ENCODE results near the gene CCSAP.
"Not testable (repeated sequence)": the region's sequence is repeated elsewhere in the genome, so short reads cannot be mapped to it uniquely, and the experiment has no call there.

CCSAP gene

DNA sequence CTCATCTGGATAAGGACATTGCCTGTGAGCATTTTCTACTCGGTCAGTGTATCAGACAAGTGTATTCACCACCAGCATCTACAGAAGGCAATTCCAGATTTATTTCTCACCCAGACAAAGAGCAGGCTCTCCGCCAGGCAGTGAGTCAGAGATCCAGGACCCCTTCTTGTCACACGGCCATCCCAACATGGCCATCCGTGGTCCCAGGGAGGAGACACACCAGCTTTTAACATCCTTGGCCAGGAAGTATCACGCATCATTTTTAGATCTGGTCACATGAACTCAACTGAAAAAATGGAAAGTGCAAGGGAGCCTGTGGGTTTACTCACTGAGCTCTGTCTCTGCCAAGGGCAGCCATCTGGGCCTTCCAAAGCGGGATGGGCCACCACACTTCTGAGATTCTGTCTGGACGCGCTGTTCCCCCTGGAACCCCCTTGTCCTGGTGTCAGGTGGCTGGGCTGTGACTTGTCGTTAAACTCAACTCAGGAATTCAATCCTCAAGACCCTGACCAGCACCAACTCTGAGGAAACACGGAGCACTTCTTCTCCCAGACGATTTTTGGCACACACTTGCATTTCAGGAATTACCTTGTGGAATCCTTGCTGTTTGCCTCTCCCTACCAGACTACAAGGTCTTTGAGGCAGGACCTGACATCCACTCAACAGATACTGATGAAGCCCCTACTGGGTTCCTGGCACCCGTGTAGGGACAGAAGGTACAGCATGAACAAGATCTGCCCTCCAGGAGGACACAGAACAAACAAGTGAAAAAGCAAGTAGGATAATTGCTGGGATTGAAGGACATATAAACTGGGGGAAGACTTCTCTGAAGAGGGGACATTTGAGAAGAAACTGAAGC is 21.6 kb upstream of the CCSAP start:
- DNase-seq (ENCODE audit: low spot score), result no peak

DNA sequence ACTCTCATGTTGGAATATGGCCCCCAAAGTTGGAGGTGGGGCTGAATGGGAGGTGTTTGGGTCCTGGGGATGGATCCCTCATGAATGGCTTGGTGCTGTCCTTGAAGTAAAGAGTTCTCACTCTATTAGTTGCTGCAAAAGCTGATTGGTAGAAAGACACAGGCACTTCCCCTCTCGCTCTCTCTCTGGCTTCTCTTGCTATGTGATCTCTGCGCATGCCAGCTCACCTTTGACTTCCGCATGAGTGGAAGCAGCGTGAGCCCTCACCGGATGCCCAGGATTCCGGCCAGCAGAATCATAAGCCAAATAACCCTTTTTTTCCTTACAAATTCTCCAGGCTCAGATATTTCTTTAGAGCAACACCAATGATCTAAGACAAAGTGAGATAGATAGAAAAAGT is 20.9 kb upstream of the CCSAP start:
- DNase-seq (ENCODE audit: low spot score), result no peak

DNA sequence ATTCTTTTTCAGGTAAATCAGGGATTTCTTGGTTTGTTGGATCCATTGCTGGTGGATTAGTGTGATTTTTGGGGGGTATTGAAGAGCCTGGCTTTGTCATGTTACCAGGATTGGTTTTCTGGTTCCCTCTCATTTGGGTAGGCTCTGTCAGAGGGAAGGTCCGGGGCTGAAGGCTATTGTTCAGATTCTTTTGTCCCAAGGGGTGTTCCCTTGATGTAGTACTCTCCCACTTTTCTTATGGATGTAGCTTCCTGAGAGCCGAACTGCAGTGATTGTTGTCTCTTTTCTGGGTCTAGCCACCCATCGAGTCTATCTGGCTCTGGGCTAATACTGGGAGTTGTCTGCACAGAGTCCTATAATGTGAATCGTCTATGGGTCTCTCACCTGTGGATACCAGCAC is 17.6 kb upstream of the CCSAP start:
- DNase-seq (ENCODE audit: low spot score), result no peak

DNA sequence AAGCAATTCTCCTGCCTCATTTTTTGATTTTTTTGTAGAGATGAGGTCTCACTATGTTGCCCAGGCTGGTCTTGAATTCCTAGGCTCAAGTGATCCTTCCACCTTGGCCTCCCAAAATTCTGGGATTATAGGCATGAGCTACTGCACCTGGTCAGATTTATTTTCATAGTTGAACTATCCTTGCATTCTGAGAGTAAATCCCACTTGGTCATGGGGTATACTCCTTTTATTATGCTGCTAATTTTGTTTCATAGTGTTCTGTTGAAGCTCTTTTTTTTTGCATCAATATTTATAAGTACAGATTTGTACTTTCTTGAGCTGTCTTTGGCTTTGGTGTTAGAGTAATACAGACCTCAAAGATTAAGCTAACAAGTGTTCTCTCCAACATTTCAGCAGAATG is 12.8 kb upstream of the CCSAP start:
- no peak for DNase-seq (ENCODE audit: low spot score)

DNA sequence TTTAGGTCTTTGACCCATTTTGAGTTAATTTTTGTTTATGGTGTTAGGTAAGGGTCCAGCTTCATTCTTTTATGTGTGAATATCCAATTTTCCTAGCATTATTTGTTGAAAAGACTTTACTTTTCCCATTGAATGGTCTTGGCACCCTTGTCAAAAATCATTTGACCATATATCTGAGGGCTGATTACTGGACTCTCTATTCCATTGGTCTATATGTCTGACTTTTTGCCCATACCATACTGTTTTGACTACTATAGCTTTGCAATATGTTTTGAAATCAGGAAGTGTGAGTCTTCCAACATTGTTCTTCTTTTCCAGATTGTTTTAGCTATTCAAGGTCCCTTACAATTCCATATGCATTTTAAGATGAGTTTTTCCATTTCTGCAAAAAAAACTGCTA is 11.4 kb upstream of the CCSAP start:
- no peak for DNase-seq (ENCODE audit: low spot score)

DNA sequence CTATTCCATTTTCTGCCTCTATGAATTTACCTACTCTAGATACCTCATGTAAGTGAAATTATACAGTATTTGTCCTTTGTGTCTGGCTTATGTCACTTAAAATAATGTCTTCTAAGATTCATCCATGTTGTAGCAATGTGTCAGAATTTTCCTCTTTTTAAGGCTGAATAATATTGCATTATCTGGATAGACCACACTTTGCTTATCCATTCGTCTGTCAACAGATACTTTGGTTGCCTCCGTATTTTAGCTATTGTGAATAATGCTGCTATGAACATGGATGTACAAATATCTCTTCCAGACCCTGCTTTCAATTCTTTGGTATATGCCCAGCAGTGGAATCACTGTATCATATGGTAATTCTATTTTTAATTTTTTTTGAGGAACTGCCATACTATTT is 10.1 kb upstream of the CCSAP start:
- DNase-seq (ENCODE audit: low spot score), result no peak

DNA sequence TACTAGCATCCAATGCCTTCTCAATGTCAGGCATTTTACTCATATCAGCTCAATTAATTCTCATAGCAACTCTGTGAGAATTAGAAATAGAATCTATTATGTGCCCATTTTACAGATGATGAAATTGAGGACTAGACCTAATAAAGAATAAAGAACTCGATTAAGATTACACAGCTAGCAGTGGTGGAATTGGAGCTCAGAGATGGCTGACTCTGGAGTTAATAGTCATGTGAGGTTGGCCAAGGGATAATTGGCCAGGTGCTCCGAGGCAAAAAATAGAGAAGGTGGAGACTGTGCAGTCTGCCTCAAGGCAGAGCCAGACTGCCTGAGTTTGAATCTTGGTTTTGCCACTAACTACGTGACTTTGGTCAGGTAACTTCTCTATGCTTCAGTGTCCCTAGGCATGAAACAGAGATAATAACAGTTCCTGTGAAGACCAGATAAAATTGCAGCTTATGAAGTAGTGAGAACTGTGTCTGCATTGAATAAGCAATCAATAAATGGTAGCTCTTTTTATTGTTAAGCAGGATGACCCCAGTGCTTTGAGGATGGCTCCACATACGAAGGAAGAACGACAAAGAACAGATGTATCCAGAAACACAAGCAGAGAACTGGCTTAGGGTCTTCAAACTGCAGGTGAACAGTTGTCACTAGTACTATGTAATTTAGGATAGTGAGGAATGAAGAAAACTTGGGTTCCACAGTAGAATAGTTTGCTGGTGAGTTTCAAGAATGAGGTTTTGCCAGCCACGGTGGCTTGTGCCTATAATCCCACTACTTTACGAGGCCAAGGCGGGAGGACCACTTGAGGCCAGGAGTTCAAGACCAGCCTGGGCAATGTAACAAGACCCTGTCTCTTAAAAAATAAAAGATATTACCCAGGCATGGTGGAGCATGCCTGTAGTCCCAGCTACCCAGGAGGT is 6.9 kb upstream of the CCSAP start:
- DNase-seq (ENCODE audit: low spot score), result no peak

DNA sequence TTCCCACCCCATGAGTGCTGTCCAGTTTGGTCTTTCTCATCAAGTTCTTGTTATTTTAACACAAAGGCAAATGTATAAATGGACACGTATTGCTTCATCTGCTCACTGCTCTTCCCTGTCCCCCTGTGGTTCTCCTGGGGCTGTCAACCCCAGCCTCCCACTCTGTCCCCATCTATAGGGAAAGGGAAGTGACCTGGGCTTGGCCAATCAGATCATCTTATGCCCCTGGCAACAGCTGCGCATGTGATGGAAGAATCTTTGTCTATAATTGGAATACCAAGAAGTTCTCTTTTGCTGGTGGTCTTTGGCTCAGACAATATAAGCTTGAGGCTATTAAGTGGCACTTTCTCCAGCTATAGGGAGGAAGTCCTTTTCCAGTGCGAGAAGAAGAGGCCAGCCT is 4.7 kb upstream of the CCSAP start:
- DNase-seq (ENCODE audit: low spot score), result no peak

DNA sequence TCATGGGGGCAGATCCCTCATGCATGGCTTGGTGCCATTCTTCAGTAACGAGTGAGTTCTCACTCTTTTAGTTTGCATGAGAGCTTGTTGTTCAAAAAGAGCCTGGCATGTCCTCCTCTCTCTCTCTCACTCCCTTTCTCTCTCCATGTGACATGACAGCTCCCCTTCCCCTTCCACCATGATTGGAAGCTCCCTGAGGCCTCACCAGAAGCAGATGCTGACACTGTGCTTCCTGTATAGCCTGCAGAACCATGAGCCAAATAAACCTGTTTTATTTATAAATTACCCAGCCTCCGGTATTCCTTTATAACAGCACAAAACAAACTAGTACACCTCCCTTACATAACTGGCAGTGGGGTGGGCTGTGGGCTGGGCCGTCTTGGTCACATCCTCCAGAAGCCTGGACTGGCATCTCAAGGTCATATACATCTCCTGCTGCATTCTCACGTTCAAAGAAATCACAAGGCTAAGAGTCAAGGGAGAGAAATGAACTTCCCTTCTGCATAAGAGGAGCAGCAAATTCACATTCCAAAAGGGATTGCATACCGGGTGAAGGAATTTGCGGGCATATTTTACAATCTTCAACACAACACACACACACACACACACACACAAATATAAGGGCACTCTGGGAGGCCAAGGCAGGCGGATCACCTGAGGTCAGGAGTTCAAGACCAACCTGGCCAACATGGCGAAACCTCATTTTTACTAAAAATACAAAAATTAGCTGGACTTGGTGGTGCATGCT is 2.3 kb upstream of the CCSAP start:
- DNase-seq (ENCODE audit: low spot score), result no peak

DNA sequence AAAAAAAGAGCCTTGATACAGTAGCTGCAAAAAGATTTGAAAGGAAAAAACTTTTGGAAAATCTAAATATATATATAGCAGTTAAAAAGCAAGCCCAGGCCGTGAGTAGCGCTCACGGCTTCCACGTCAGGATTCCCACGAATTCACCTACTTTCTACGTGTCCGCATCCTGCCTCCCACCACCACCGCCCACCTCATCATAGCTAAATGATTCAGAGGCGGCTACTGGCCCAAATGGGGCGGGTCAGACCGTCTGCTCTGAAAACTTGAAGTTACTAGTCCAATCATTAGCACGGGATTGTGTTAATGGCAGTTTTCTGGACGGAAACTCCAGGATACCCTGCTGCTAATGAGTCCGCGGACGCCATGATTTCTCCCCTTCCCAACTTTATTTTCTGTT is 1.3 kb upstream of the CCSAP start:
- no peak for DNase-seq (ENCODE audit: low spot score)

DNA sequence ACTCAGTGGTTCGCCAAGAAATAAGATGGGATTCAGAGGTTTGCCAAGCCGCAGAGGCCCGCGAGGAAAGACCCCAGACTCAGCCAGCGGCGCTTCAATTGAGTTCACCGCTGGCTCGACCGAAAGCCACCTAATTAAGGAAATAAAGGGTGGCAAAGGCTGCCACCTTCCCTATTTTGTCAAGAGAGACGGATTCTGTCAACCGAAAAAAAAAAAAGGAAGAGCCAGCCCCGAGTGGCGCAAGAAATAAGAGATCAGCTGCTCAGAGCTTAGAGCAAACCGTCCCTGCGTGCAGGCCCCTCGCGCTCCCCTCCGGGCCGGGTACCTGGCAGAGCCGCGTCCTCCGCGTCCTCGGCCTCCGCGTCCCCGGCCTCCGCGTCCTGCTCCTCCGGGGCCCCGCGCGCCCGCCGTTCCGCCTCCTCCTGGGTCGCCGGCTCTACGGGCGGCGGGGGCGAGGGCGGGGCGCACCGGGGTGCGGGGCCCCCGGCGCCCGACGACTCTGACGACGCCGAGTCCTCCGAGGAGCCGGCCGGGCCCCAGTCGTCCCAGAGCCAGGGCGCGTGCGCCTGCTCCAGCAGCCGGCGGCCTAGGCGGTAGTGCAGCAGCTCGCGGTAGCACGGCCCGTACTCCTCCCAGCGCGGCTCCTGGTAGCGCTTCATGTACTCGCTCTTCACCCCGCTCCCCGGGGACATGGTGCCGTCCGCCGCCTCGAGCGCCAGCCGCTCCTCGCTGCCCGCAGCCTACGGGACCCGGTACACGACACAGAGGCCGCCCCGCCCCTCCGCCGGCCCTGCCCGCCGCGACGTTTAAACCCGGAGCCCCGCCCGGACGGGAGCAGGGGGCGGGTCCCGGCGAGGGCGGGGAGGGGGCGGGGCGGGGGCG is 832 bp downstream of the CCSAP start:
- DNase-seq (ENCODE audit: low spot score), result peak; percentile 57

DNA sequence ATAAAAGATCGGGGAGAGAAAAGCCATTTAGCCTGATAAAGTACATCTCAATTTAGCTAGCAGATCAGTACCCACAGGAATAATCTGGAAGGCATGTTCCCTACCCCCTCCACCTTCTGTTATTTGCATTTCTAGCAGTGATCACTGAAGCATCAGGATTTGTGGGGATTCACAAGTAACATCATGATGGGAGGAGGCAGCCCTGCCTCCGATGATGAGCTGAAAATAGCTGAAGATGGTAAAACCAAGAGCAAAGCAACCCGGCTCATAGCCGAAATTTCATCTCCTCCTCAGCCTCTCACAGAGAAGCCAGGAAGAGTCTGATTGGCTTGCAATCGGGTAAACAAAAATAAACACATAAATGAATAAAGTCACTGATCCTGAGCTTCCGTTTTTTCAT is 2.4 kb downstream of the CCSAP start:
- DNase-seq (ENCODE audit: low spot score), result no peak

DNA sequence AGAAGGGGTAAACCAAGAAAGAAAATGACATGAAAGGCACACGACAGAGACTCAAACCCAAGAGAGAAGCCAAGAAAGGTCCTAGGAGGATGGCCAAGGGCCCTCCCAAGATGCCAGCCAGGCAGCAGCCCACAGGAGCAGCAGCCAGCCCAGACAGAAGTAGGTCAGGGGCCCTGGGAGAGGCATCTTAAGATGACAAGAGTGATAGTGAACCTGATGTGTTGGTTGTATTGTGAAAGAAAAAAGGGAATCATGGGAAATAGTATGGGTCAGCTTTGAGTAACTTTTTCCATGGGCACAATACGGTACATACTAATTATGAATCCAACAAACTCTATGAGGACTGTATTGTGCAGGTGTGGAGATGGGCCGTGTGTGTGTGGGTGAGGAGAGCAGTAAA is 3.3 kb downstream of the CCSAP start:
- no peak for DNase-seq (ENCODE audit: low spot score)

DNA sequence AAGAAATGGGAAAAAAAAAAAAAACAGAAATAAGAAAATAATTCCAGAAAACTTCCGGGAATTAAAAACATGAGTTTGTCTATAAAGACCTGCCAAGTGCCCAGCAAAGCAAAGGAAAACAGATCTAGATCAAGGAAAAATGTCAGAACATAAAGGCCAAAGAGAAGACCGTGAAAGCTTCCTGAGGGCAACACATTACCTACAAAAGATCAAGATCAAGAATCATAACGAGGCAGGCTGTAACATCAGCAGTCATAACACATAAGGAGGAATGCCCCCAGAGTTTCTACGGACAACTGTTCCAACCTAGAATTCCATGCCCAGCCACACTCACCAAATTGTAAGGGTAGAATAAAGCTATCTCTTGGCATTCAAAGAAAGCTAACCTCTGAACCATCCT is 3.8 kb downstream of the CCSAP start:
- no peak for DNase-seq (ENCODE audit: low spot score)

DNA sequence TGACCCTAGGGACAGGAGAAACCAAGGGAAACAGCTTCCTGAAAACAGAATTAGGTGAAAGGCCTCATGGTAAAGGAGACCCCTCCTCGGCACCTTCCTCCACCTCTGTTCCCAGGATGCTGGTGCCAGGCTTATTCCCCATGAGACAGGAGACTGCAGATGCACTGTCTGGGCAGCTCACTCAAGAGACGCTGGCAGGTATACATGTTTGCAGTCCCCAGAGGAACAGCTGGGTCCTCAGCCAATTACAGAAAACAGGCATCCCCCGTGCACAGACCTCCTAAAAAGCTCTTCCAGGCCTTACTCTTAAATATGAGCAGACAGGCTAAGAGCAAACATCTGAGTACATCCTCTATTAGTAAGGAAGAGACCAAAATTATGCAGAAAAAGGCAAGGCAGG is 6.5 kb downstream of the CCSAP start:
- DNase-seq (ENCODE audit: low spot score), result no peak

DNA sequence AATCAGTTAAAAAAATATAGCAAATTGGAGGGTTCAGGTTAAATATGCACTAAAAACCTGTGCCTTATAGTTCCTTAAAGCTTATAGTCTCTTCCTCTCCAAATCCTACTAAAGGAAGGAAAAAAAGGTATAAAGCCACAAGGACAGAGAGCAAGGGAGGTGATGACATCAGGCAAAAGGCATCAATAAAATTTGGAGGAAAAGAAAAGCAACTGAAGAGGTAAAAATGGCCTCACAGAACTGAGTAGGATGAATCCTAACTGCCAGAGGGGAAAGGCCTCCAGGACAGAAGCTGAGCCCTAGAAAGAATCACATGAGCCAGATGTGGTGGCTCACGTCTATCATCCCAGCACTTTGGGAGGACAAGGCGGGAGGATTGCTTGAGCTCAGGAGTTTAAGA is 8.1 kb downstream of the CCSAP start:
- no peak for DNase-seq (ENCODE audit: low spot score)

DNA sequence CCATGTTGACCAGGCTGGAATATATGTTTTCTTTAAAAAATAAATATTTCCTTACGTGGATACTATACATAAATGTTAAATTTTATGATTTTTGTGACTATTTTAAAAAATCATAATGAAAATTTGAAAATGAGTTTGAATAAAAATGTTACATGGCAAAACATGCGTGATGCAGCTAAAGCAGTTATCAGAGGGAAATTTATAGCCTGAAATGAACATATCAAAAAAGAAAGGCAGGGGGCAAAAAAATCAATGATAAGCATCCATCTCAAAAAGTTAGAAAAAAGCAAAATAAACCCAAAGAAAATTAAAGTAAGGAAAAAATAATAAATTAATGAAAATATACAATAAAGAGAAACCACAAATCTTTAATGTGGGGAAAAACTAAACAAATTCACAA is 8.6 kb downstream of the CCSAP start:
- DNase-seq (ENCODE audit: low spot score), result no peak

DNA sequence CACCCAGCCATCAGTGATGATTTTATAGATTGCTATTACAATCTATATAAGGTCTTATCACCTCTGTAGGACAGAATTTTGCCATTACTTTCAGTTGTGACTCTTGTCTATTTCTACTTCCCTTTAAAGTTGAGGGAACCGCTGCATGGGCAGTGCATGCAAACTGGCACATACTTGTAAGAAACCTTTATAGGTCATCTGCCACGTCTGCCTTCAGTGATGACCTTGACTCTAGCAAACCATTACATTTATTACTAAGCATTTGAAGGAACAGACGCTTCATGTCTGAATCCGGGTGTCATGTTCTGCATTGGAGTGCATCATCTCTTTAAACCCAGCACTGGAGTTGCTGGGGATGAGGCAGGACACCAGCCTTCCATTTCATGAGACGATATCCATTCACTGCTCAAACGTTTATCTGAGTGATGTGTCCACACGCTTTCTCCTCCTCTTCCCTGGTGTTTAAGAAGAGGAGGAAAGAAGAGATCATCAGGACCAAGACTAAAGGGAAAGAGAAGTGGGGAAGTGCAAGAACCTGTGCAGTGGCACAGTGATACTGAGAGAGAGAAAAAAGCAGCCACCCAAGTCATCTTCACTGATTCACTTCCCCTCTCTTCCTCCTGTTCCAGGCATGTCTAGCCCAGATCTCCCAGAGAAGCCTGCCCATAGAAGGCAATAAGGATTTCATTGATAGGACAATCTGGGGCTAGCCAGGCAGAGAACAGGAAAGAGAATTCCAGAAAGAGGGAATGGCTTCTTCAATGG is 14.1 kb downstream of the CCSAP start:
- no peak for DNase-seq (ENCODE audit: low spot score)

DNA sequence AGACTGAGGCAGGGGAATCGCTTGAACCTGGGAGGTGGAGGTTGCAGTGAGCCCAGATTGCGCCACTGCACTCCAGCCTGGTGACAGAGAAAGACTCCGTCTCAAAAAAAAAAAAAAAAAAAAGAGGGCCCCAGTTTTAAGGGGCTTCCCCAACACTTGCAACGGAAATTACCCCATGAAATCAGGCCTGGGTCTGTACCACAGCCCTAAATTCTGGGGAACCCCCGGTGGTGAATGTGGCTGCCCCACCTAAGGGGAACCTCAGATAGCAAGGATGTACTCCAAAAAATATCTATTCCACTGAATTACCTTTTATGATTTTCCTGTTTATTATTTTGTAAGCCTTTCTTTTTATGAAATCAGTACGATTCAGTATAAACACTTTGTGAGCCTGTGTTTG is 15.1 kb downstream of the CCSAP start:
- DNase-seq (ENCODE audit: low spot score), result not testable (repeated sequence)

DNA sequence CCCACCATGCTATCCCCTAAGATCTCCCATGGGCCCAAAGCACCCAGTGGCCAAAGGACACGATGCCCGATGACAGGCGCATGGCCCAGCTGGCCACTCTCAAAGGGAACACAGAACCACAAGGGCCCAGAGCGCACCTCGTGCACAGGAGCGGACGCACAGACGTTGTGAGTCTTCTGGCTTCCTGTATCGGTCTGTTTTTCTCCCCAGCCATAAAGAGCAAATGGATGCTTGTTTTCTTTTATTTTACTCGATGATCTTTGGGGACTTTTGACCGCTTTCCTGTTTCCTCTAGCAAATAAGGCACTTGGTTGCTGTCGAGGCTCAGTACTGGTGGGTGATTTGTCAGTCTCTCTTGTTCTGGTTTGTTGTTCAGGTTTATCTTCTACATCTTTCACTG is 16.2 kb downstream of the CCSAP start:
- no peak for DNase-seq (ENCODE audit: low spot score)
